ENCODE measurements around the gene PRKAR1A.
A peak's percentile ranks its signal among the peaks of the same experiment; 100 is the strongest.

PRKAR1A gene

GRCh38 chr17:68522266-68522665 lies 10.0 kb downstream of the PRKAR1A start:
- no peak for TF ChIP-seq CTCF (IDR thresholded peaks at IDR 0.05)
- no peak for TF ChIP-seq ZFX (IDR thresholded peaks at IDR 0.05; ENCODE audit: borderline replicate concordance)
- H3K27ac ChIP-seq: no peak overlapping the region

GRCh38 chr17:68526548-68526947 lies 14.3 kb downstream of the PRKAR1A start:
- no peak for TF ChIP-seq ZFX (IDR thresholded peaks at IDR 0.05; ENCODE audit: borderline replicate concordance)
- no peak for TF ChIP-seq CTCF (IDR thresholded peaks at IDR 0.05)
- H3K27ac ChIP-seq: no peak overlapping the region

GRCh38 chr17:68527314-68527713 lies 15.1 kb downstream of the PRKAR1A start:
- no peak overlapping the region for H3K27ac ChIP-seq
- no peak for TF ChIP-seq CTCF (IDR thresholded peaks at IDR 0.05)
- no peak for TF ChIP-seq ZFX (IDR thresholded peaks at IDR 0.05; ENCODE audit: borderline replicate concordance)

GRCh38 chr17:68531252-68531651 lies 19.0 kb downstream of the PRKAR1A start:
- H3K27ac ChIP-seq: no peak overlapping the region
- TF ChIP-seq ZFX (IDR thresholded peaks at IDR 0.05; ENCODE audit: borderline replicate concordance) (no peak), CTCF (IDR thresholded peaks at IDR 0.05) (no peak)

- no peak for TF ChIP-seq CTCF (IDR thresholded peaks at IDR 0.05)
- TF ChIP-seq ZFX (IDR thresholded peaks at IDR 0.05; ENCODE audit: borderline replicate concordance): no peak
- no peak overlapping the region for H3K27ac ChIP-seq
Observed at GRCh38 chr17:68532826-68533225, 20.6 kb downstream of the PRKAR1A start.

GRCh38 chr17:68533887-68534694 lies 21.9 kb downstream of the PRKAR1A start:
- H3K27ac ChIP-seq: no peak overlapping the region
- TF ChIP-seq CTCF (IDR thresholded peaks at IDR 0.05) (peak; percentile 38), ZFX (IDR thresholded peaks at IDR 0.05; ENCODE audit: borderline replicate concordance) (no peak)

- TF ChIP-seq ZFX (IDR thresholded peaks at IDR 0.05; ENCODE audit: borderline replicate concordance) (no peak), CTCF (IDR thresholded peaks at IDR 0.05) (no peak)
- H3K27ac ChIP-seq: no peak overlapping the region
Observed at GRCh38 chr17:68534695-68535088, 22.5 kb downstream of the PRKAR1A start.

Data from 22Rv1 (cell line).